ENCODE measurements around the gene SOX13. TPM values are rescaled to one million over a fixed set of nuclear protein-coding genes. Genes with fewer than 3 reads are reported as not detected.

The SOX13 gene
- total RNA-seq, 1 experiment from 2014 or later = 81.9 TPM

DNA sequence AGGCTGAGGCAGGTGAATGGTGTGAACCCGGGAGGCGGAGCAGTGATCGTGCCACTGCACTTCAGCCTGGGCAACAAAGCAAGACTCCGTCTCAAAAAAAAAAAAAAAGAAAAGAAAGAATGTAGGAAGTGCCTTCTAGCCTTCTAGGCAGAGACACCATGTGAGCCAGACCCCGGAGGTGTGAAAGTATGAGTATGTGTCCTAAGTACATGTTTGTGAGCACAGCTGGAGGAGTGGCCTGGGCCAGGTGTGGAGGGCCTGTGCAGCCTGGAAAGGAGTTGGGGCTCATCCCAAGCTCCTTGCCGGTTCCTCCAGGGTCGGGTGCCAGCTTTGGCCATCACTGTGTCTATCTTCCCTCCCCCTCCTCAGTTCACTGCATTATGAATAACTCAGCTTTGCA lies 13.0 kb downstream of the SOX13 start:
- Histone ChIP-seq H3K27me3 (ENCODE audit: low read length) (no peaks in the 10 kb centered on the region), H3K4me2 (ENCODE audit: low read length) (no peak overlapping the region), H3K9ac (ENCODE audit: low read length) (no peak overlapping the region), H3K9me2 (replicated peaks; ENCODE audit: low read length) (no peaks in the 10 kb centered on the region), H3K36me3 (ENCODE audit: low read depth, low read length) (no peaks in the 10 kb centered on the region; the same call in 1 of the 2 replicates), H2AFZ (ENCODE audit: low read length) (no peak overlapping the region), H3K4me1 (ENCODE audit: insufficient read depth, low read length) (peaks cover 26% of the 10 kb centered on the region), H4K20me1 (ENCODE audit: low read length) (peaks cover 41% of the 10 kb centered on the region), H3K4me3 (ENCODE audit: low read length) (no peak overlapping the region), H3K27ac (ENCODE audit: low read length) (no peak overlapping the region), H3K9me3 (ENCODE audit: low read length) (no peaks in the 10 kb centered on the region), H3F3A (ENCODE audit: low read length, unreplicated experiment) (no peaks in the 10 kb centered on the region), H3K79me2 (ENCODE audit: low read length) (peaks cover 100% of the 10 kb centered on the region)
- BruUV-seq (replicated peaks) = no TSS peak
- POLR2A ChIA-PET (ENCODE audit: unreplicated experiment) = no interaction called here
- ATAC-seq (no peak), DNase-seq (no peak)
- CTCF ChIA-PET = no interaction called here
- TF ChIP-seq EZH2phosphoT487 (IDR thresholded peaks at IDR 0.05; ENCODE audit: borderline replicate concordance, low read length) (no peak), CTCF (conservative IDR thresholded peaks at IDR 0.05; ENCODE audit: low read depth, low read length) (no peak), EZH2 (IDR thresholded peaks at IDR 0.05; ENCODE audit: low read length, unreplicated experiment) (no peak)
- intact Hi-C loops (cut with micrococcal nuclease) = no loop called here

- no peak overlapping the region for H3K4me2 ChIP-seq (ENCODE audit: low read length)
- ChIA-PET POLR2A (ENCODE audit: unreplicated experiment) (no interaction called here), CTCF (interaction anchor here (1.1 kb wide), 1 partner anchor 216 kb away, joined by 3 read pairs; no protein-coding TSS in a partner anchor)
- ATAC-seq (no peak), DNase-seq (no peak)
- H3F3A ChIP-seq (ENCODE audit: low read length, unreplicated experiment) = no peaks in the 10 kb centered on the region
- H3K4me3 ChIP-seq (ENCODE audit: low read length) = no peak overlapping the region
- H4K20me1 ChIP-seq (ENCODE audit: low read length) = peaks cover 52% of the 10 kb centered on the region
- no peak overlapping the region for H3K9ac ChIP-seq (ENCODE audit: low read length)
- TF ChIP-seq EZH2 (IDR thresholded peaks at IDR 0.05; ENCODE audit: low read length, unreplicated experiment) (no peak), EZH2phosphoT487 (IDR thresholded peaks at IDR 0.05; ENCODE audit: borderline replicate concordance, low read length) (no peak), CTCF (conservative IDR thresholded peaks at IDR 0.05; ENCODE audit: low read depth, low read length) (no peak)
- H3K79me2 ChIP-seq (ENCODE audit: low read length) = peaks cover 100% of the 10 kb centered on the region
- no peak overlapping the region for H2AFZ ChIP-seq (ENCODE audit: low read length)
- H3K4me1 ChIP-seq (ENCODE audit: insufficient read depth, low read length) = peaks cover 20% of the 10 kb centered on the region
- BruUV-seq (replicated peaks) = no TSS peak
- no peaks in the 10 kb centered on the region for H3K9me2 ChIP-seq (replicated peaks; ENCODE audit: low read length)
- intact Hi-C loops (cut with micrococcal nuclease) = no loop called here
- H3K27ac ChIP-seq (ENCODE audit: low read length) = no peak overlapping the region
- H3K9me3 ChIP-seq (ENCODE audit: low read length) = no peaks in the 10 kb centered on the region
- no peaks in the 10 kb centered on the region; the same call in 1 of the 2 replicates for H3K36me3 ChIP-seq (ENCODE audit: low read depth, low read length)
- no peaks in the 10 kb centered on the region for H3K27me3 ChIP-seq (ENCODE audit: low read length)
Measured at GRCh38 chr1:204087181-204087892, 14.4 kb downstream of the SOX13 start.

GRCh38 chr1:204087893-204088528 lies 15.1 kb downstream of the SOX13 start:
- H3K4me3 ChIP-seq (ENCODE audit: low read length) = no peak overlapping the region
- POLR2A ChIA-PET (ENCODE audit: unreplicated experiment) = no interaction called here
- H3K9me3 ChIP-seq (ENCODE audit: low read length) = no peaks in the 10 kb centered on the region
- peaks cover 100% of the 10 kb centered on the region for H3K79me2 ChIP-seq (ENCODE audit: low read length)
- ATAC-seq (no peak), DNase-seq (no peak)
- H3K27ac ChIP-seq (ENCODE audit: low read length) = no peak overlapping the region
- H2AFZ ChIP-seq (ENCODE audit: low read length) = no peak overlapping the region
- CTCF ChIA-PET = no interaction called here
- H3F3A ChIP-seq (ENCODE audit: low read length, unreplicated experiment) = no peaks in the 10 kb centered on the region
- no peak overlapping the region for H3K9ac ChIP-seq (ENCODE audit: low read length)
- peaks cover 56% of the 10 kb centered on the region for H4K20me1 ChIP-seq (ENCODE audit: low read length)
- no peaks in the 10 kb centered on the region for H3K27me3 ChIP-seq (ENCODE audit: low read length)
- TF ChIP-seq CTCF (conservative IDR thresholded peaks at IDR 0.05; ENCODE audit: low read depth, low read length) (no peak), EZH2phosphoT487 (IDR thresholded peaks at IDR 0.05; ENCODE audit: borderline replicate concordance, low read length) (no peak), EZH2 (IDR thresholded peaks at IDR 0.05; ENCODE audit: low read length, unreplicated experiment) (no peak)
- intact Hi-C loops (cut with micrococcal nuclease) = no loop called here
- BruUV-seq (replicated peaks) = no TSS peak
- H3K9me2 ChIP-seq (replicated peaks; ENCODE audit: low read length) = no peaks in the 10 kb centered on the region
- no peak overlapping the region for H3K4me2 ChIP-seq (ENCODE audit: low read length)
- H3K4me1 ChIP-seq (ENCODE audit: insufficient read depth, low read length) = peaks cover 23% of the 10 kb centered on the region
- H3K36me3 ChIP-seq (ENCODE audit: low read depth, low read length) = no peaks in the 10 kb centered on the region; the same call in 1 of the 2 replicates

Data from PC-3 (cell line).